IMR-90 (cell line): Measurements from ENCODE around the gene TFB2M. TPM values are rescaled to one million over a fixed set of nuclear protein-coding genes. Genes with fewer than 3 reads are reported as not detected.
"Not testable (repeated sequence)": the region's sequence is repeated elsewhere in the genome, so short reads cannot be mapped to it uniquely, and the experiment has no call there.

Experiments
- ATAC-seq: fragments of 200-7000 bp; cut with Tn5 transposase; 2 replicates; pipeline ENCODE4 v1.9.1; 2020; ENCODE audit warnings: low read depth, mild to moderate bottlenecking, moderate library complexity
- BruUV-seq: library from RNA; stranded (reverse); fragments of 400-500 nt; replicated peaks from 2 replicates; lab custom pipeline; 2021; lab: Mats Ljungman, UMichigan
- CTCF ChIA-PET: fragments of 300-600 bp; formaldehyde crosslinking; extraction: SDS; loops from one replicate; lab custom pipeline; 2021; ENCODE audit warnings: antibody characterized with exemption; lab: Yijun Ruan, JAX
- POLR2A ChIA-PET: fragments of 300-600 bp; sonication (Branson Sonifier 250); formaldehyde crosslinking; loops from one replicate; lab custom pipeline; 2022; ENCODE audit warnings: antibody characterized with exemption; ENCODE audit not compliant: unreplicated experiment; lab: Charles Lee
- DNase-seq: peaks from one replicate; pipeline ENCODE4 v3.0.0; 2013
- H2AFZ ChIP-seq: replicated peaks from 2 replicates; pipeline ENCODE3; 2013; ENCODE audit warnings: low read length, mild to moderate bottlenecking; ENCODE audit not compliant: poor library complexity
- H2AK5ac ChIP-seq: 2 replicates; pipeline ENCODE4 v1.6.1; 2013; ENCODE audit warnings: low read depth, low read length, inconsistent platforms
- H2AK9ac ChIP-seq: replicated peaks from 2 replicates; pipeline ENCODE3; 2013; ENCODE audit warnings: mild to moderate bottlenecking, low read depth, low read length, moderate library complexity; ENCODE audit not compliant: poor library complexity
- H2BK120ac ChIP-seq: 2 replicates; pipeline ENCODE4 v1.6.1; 2013; ENCODE audit warnings: low read depth, low read length, inconsistent platforms
- H2BK15ac ChIP-seq: 3 replicates; pipeline ENCODE4 v1.6.1; 2013; ENCODE audit warnings: low read depth, low read length, inconsistent platforms
- H2BK20ac ChIP-seq: 2 replicates; pipeline ENCODE4 v1.6.1; 2013; ENCODE audit warnings: low read depth, mild to moderate bottlenecking, inconsistent platforms, low read length, moderate library complexity
- H2BK5ac ChIP-seq: 2 replicates; pipeline ENCODE4 v1.6.1; 2013; ENCODE audit warnings: mild to moderate bottlenecking, low read depth, low read length, inconsistent platforms; ENCODE audit not compliant: poor library complexity, severe bottlenecking
- H3K14ac ChIP-seq: replicated peaks from 2 replicates; pipeline ENCODE4 v1.6.1; 2013; ENCODE audit warnings: low read depth, low read length, inconsistent platforms
- H3K18ac ChIP-seq: 2 replicates; pipeline ENCODE4 v1.6.1; 2013; ENCODE audit warnings: low read depth, low read length, control low read depth
- H3K23ac ChIP-seq: 2 replicates; pipeline ENCODE4 v1.6.1; 2013; ENCODE audit warnings: low read depth, low read length, inconsistent platforms
- H3K27ac ChIP-seq: 2 replicates; pipeline ENCODE4 v1.5.1; 2013; ENCODE audit warnings: mild to moderate bottlenecking, control low read depth, low read length; ENCODE audit not compliant: insufficient read depth
- H3K27me3 ChIP-seq: 2 replicates; pipeline ENCODE4 v1.6.1; 2013; ENCODE audit warnings: low read length; ENCODE audit not compliant: control insufficient read depth, insufficient read depth
- H3K36me3 ChIP-seq: 2 replicates; pipeline ENCODE4 v1.6.1; 2013; ENCODE audit warnings: low read length, mixed read lengths; ENCODE audit not compliant: control insufficient read depth, insufficient read depth
- H3K4ac ChIP-seq: 2 replicates; pipeline ENCODE4 v1.6.1; 2013; ENCODE audit warnings: low read depth, low read length, inconsistent platforms
- H3K4me1 ChIP-seq: 2 replicates; pipeline ENCODE4 v1.6.1; 2013; ENCODE audit warnings: low read length, mixed read lengths; ENCODE audit not compliant: control insufficient read depth, insufficient read depth
- H3K4me2 ChIP-seq: 2 replicates; pipeline ENCODE4 v1.6.1; 2013; ENCODE audit warnings: low read depth, mild to moderate bottlenecking, control low read depth, low read length, moderate library complexity
- H3K4me3 ChIP-seq: 2 replicates; pipeline ENCODE4 v1.5.1; 2013; ENCODE audit warnings: low read depth, mild to moderate bottlenecking, control low read depth, low read length, moderate library complexity; ENCODE audit not compliant: insufficient read depth
- H3K56ac ChIP-seq: 2 replicates; pipeline ENCODE4 v1.6.1; 2013; ENCODE audit warnings: low read length, inconsistent platforms; ENCODE audit not compliant: insufficient read depth; ENCODE audit errors: extremely low read depth
- H3K79me1 ChIP-seq, 2 experiments: 2 replicates each; pipeline ENCODE4 v1.6.1; 2013; ENCODE audit warnings: low read length in 2 of 2, inconsistent platforms in 1 of 2, low read depth in 1 of 2
- H3K9ac ChIP-seq: 2 replicates; pipeline ENCODE4 v1.6.1; 2013; ENCODE audit warnings: low read depth, low read length, control low read depth
- H3K9me1 ChIP-seq: 2 replicates; pipeline ENCODE4 v1.6.1; 2013; ENCODE audit warnings: low read length, inconsistent platforms; ENCODE audit not compliant: insufficient read depth
- H3K9me3 ChIP-seq: 2 replicates; pipeline ENCODE4 v1.6.1; 2013; ENCODE audit warnings: low read length; ENCODE audit not compliant: control insufficient read depth, insufficient read depth
- H4K20me1 ChIP-seq: 2 replicates; pipeline ENCODE4 v1.6.1; 2013; ENCODE audit warnings: low read length, inconsistent platforms; ENCODE audit not compliant: insufficient read depth
- H4K5ac ChIP-seq: 2 replicates; pipeline ENCODE4 v1.6.1; 2013; ENCODE audit warnings: mild to moderate bottlenecking, low read depth, low read length, control low read depth
- H4K8ac ChIP-seq, 2 experiments: 2 replicates each; pipeline ENCODE4 v1.6.1; 2013; ENCODE audit warnings: low read depth in 2 of 2, low read length in 2 of 2, control low read depth in 1 of 2, inconsistent platforms in 1 of 2
- H4K91ac ChIP-seq: 2 replicates; pipeline ENCODE4 v1.6.1; 2013; ENCODE audit warnings: low read depth, low read length, inconsistent platforms; ENCODE audit not compliant: insufficient read depth
- WGBS, 2 experiments: methylation state at CpG; one replicate each; pipeline versions ENCODE4 v1.1.5 to v1.1.7; 2013; ENCODE audit warnings: missing lambda C conversion rate in 2 of 2; ENCODE audit not compliant: insufficient read length in 1 of 2; ENCODE audit errors: extremely low coverage in 2 of 2; 5-methylcytosine and 5-hydroxymethylcytosine counted together
- dilution Hi-C: fragments of 300-500 bp; cut with HindIII; formaldehyde crosslinking; loops from one replicate; pipeline ENCODE4 v1.14.3; 2018; ENCODE audit warnings: low sequenced_read_pairs; ENCODE audit not compliant: unreplicated experiment
- in situ Hi-C: fragments of 300-500 bp; cut with MboI; formaldehyde crosslinking; loops from 3 replicates; pipeline ENCODE4 v1.14.3; 2019; ENCODE audit warnings: low sequenced_read_pairs, inconsistent platforms, mixed read lengths
- intact Hi-C: fragments of 100-400 bp; cut with micrococcal nuclease; formaldehyde crosslinking; loops from 2 replicates; pipeline ENCODE4 v1.10.0; 2022
- polyA plus RNA-seq, 3 experiments: library from polyadenylated mRNA; depleted of rRNA; stranded (reverse); fragments of >200 nt; gene quantifications; 2 replicates each; pipeline ENCODE4 v1.2.3, GENCODE V29; 2012; ENCODE audit warnings: low replicate concordance in 1 of 3
- total RNA-seq: library from RNA; depleted of rRNA; stranded (reverse); fragments of >200 nt; gene quantifications from 2 replicates; pipeline ENCODE4 v1.2.3, GENCODE V29; 2012
- TF ChIP-seq, protein P1 (sequence below): conservative IDR thresholded peaks from 2 replicates; pipeline ENCODE4 v1.5.1; 2012; ENCODE audit warnings: mild to moderate bottlenecking, low read depth, low read length, improper control_type of control experiment

TFB2M gene
- total and polyA plus RNA-seq, 2 of the 4 experiments (the other 2 are of a cell fraction): 13.3 to 15.7 TPM

DNA sequence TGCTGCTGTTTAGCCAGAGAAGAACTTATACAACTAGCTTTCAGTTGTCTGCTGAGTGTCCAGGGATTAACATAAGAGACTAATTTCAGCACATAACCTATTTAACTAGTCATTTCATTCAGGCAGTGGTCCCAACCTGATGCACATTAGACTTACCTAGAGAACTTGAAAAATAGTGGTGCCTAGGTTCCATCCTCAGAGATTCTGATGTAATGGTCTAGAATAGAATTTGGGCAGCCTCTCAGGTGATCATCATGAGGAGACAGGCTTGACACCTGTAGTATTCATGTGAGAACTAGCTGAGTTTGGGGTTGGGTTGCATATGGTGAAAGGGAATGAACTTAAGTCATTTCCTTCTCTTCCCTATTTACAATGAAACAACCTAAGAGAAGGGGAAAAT lies 25.0 kb upstream of the TFB2M start (continued):
- TF ChIP-seq, protein P1, sequence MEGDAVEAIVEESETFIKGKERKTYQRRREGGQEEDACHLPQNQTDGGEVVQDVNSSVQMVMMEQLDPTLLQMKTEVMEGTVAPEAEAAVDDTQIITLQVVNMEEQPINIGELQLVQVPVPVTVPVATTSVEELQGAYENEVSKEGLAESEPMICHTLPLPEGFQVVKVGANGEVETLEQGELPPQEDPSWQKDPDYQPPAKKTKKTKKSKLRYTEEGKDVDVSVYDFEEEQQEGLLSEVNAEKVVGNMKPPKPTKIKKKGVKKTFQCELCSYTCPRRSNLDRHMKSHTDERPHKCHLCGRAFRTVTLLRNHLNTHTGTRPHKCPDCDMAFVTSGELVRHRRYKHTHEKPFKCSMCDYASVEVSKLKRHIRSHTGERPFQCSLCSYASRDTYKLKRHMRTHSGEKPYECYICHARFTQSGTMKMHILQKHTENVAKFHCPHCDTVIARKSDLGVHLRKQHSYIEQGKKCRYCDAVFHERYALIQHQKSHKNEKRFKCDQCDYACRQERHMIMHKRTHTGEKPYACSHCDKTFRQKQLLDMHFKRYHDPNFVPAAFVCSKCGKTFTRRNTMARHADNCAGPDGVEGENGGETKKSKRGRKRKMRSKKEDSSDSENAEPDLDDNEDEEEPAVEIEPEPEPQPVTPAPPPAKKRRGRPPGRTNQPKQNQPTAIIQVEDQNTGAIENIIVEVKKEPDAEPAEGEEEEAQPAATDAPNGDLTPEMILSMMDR: no peak

- ATAC-seq, H3K23ac ChIP-seq, H3K4me3 ChIP-seq, H3K18ac ChIP-seq, H2BK20ac ChIP-seq, H2AK5ac ChIP-seq, in situ Hi-C loops, dilution Hi-C loops, H3K9me3 ChIP-seq, H4K20me1 ChIP-seq, CTCF ChIA-PET, POLR2A ChIA-PET, H3K56ac ChIP-seq, DNase-seq, H3K4me2 ChIP-seq, H3K27me3 ChIP-seq, H3K27ac ChIP-seq, intact Hi-C loops, H2AK9ac ChIP-seq, H3K36me3 ChIP-seq, H2AFZ ChIP-seq, H3K9ac ChIP-seq, BruUV-seq: not testable (repeated sequence)
- H4K91ac ChIP-seq: 0 out of 2 replicates have a peak overlapping the region, but pooled peaks have one; percentile 57
- 0 out of 2 replicates have a peak overlapping the region, but pooled peaks have one; percentile 32 for H3K14ac ChIP-seq
- H2BK15ac ChIP-seq: peak overlapping the region; percentile 79; the same call in 1 of the 3 replicates
- peak overlapping the region; percentile 69 for H3K4ac ChIP-seq
- H4K8ac ChIP-seq: 0 out of 4 replicates have a peak overlapping the region, but pooled peaks of 1 of the 2 experiments have one; percentile 15
- H2BK120ac ChIP-seq: peak overlapping the region; percentile 79
- WGBS, 2 experiments: no CpG with 5 or more reads among the region's 10 CpGs
- H3K79me1 ChIP-seq: peaks cover 22 to 50% of the 10 kb centered on the region in 2 experiments
- H3K4me1 ChIP-seq: peaks cover 14% of the 10 kb centered on the region
- H4K5ac ChIP-seq: peak overlapping the region; percentile 19; the same call in 1 of the 2 replicates
- peak overlapping the region; percentile 29 for H2BK5ac ChIP-seq
- peaks cover 12% of the 10 kb centered on the region for H3K9me1 ChIP-seq
These were observed 23.9 kb upstream of the TFB2M start for GRCh38 chr1:246589919-246590318.
